ENCODE measurements around the gene ZNF860.

Gene ZNF860

GRCh38 chr3:31981206-31982181 is at the start of gene ZNF860, which contains the start of gene OSBPL10:
Gene ZNF860, plus strand, starts transcription at chr3:31981750. Its CDS starts 7,330 bp downstream, at chr3:31989080.
Gene OSBPL10, minus strand, starts transcription at chr3:31981262. Its CDS starts 83 bp downstream, at chr3:31981179.
- DNase-seq = peak; percentile 88

GRCh38 chr3:31932990-31933389 is 48.6 kb upstream of the ZNF860 start:
- no peak for DNase-seq

- no peak for DNase-seq
Observed at GRCh38 chr3:31934018-31934417, 47.5 kb upstream of the ZNF860 start.

GRCh38 chr3:31934866-31935265 is 46.7 kb upstream of the ZNF860 start:
- no peak for DNase-seq

GRCh38 chr3:31936420-31937060 is 45.0 kb upstream of the ZNF860 start:
- no peak for DNase-seq

GRCh38 chr3:31937225-31937624 is 44.3 kb upstream of the ZNF860 start:
- DNase-seq = no peak

- no peak for DNase-seq
Observed at GRCh38 chr3:31942446-31942845, 39.1 kb upstream of the ZNF860 start.

- DNase-seq = no peak
Observed at GRCh38 chr3:31943041-31943440, 38.5 kb upstream of the ZNF860 start.

GRCh38 chr3:31945738-31946052 is 35.9 kb upstream of the ZNF860 start:
- no peak for DNase-seq

GRCh38 chr3:31946484-31947081 is 35.0 kb upstream of the ZNF860 start:
- DNase-seq = no peak

- no peak for DNase-seq
Observed at GRCh38 chr3:31947162-31947561, 34.4 kb upstream of the ZNF860 start.

GRCh38 chr3:31947671-31948091 is 33.9 kb upstream of the ZNF860 start:
- no peak for DNase-seq

GRCh38 chr3:31948280-31948679 is 33.3 kb upstream of the ZNF860 start:
- no peak for DNase-seq

GRCh38 chr3:31952205-31952604 is 29.3 kb upstream of the ZNF860 start:
- no peak for DNase-seq

- DNase-seq = no peak
Observed at GRCh38 chr3:31953091-31953490, 28.5 kb upstream of the ZNF860 start.

- no peak for DNase-seq
Observed at GRCh38 chr3:31953636-31954035, 27.9 kb upstream of the ZNF860 start.

- no peak for DNase-seq
Observed at GRCh38 chr3:31955581-31955980, 26.0 kb upstream of the ZNF860 start.

GRCh38 chr3:31957106-31957505 is 24.4 kb upstream of the ZNF860 start:
- no peak for DNase-seq

GRCh38 chr3:31958701-31959152 is 22.8 kb upstream of the ZNF860 start:
- DNase-seq = no peak

- no peak for DNase-seq
Observed at GRCh38 chr3:31959251-31959650, 22.3 kb upstream of the ZNF860 start.

GRCh38 chr3:31959951-31960792 is 21.4 kb upstream of the ZNF860 start:
- peak; percentile 43 for DNase-seq

- DNase-seq = no peak
Observed at GRCh38 chr3:31960793-31961431, 20.6 kb upstream of the ZNF860 start.

All from amniotic stem cell (primary cell).